Measurements from ENCODE around the gene PRR20A.
"Not testable (repeated sequence)": the region's sequence is repeated elsewhere in the genome, so short reads cannot be mapped to it uniquely, and the experiment has no call there.

The PRR20A gene

GRCh38 chr13:57136093-57136492, 4.6 kb upstream of the PRR20A start:
- H3K4me2 ChIP-seq (ENCODE audit: insufficient read depth, low read length, poor library complexity, severe bottlenecking): no peak overlapping the region
- no CpG with 5 or more reads among the region's 2 CpGs for WGBS, 2 donors (ENCODE audit: extremely low coverage in 2 of 2, insufficient read length in 2 of 2, insufficient replicate concordance in 1 of 2)
- H3K79me1 ChIP-seq (ENCODE audit: low read depth, low read length): no peaks in the 10 kb centered on the region
- no peak overlapping the region for H2BK120ac ChIP-seq (ENCODE audit: low read depth, low read length)
- H4K8ac ChIP-seq (ENCODE audit: low read depth, low read length): no peak overlapping the region
- no peak overlapping the region for H2BK12ac ChIP-seq (ENCODE audit: low read length)
- H4K91ac ChIP-seq (ENCODE audit: low read depth, low read length, poor library complexity): no peak overlapping the region
- H3K27ac ChIP-seq (replicated peaks; ENCODE audit: low read length): no peak overlapping the region
- H2BK5ac ChIP-seq (ENCODE audit: low read length): no peak overlapping the region
- DNase-seq (ENCODE audit: low spot score): no peak
- H3K18ac ChIP-seq (ENCODE audit: low read length): no peak overlapping the region
- no peak overlapping the region for H2AFZ ChIP-seq (ENCODE audit: low read length)
- H3K4me1 ChIP-seq (ENCODE audit: control insufficient read depth in 2 of 2, insufficient read depth in 1 of 2, low read depth in 1 of 2, low read length in 2 of 2): no peaks in the 10 kb centered on the region
- no peak overlapping the region for H3K4ac ChIP-seq (ENCODE audit: low read length)
- H3K14ac ChIP-seq (ENCODE audit: low read length): no peak overlapping the region
- H3K4me3 ChIP-seq (ENCODE audit: low read length in 2 of 2): no peak overlapping the region
- no peaks in the 10 kb centered on the region for H3K36me3 ChIP-seq (replicated peaks in 1 of 2; ENCODE audit: control insufficient read depth in 2 of 2, insufficient read depth in 2 of 2, low read length in 2 of 2)
- H2AK5ac ChIP-seq (ENCODE audit: low read depth, low read length): no peak overlapping the region
- no peaks in the 10 kb centered on the region for H3K27me3 ChIP-seq (ENCODE audit: control insufficient read depth in 3 of 3, insufficient read depth in 3 of 3, low read depth in 1 of 3, low read length in 3 of 3)
- no peaks in the 10 kb centered on the region for H3K9me3 ChIP-seq (replicated peaks in 1 of 2; ENCODE audit: control insufficient read depth in 2 of 2, insufficient read depth in 1 of 2, low read depth in 1 of 2, low read length in 2 of 2)
- no peak overlapping the region for H3K9ac ChIP-seq (ENCODE audit: low read depth, low read length, poor library complexity)
- H2BK15ac ChIP-seq (ENCODE audit: low read length): no peak overlapping the region
- no peak overlapping the region for H3K23ac ChIP-seq (ENCODE audit: low read depth, low read length, poor library complexity)

GRCh38 chr13:57137585-57137984, 3.1 kb upstream of the PRR20A start:
- no peaks in the 10 kb centered on the region for H3K36me3 ChIP-seq (replicated peaks in 1 of 2; ENCODE audit: control insufficient read depth in 2 of 2, insufficient read depth in 2 of 2, low read length in 2 of 2)
- H2BK5ac ChIP-seq (ENCODE audit: low read length): no peak overlapping the region
- H4K91ac ChIP-seq (ENCODE audit: low read depth, low read length, poor library complexity): no peak overlapping the region
- WGBS, 2 donors (ENCODE audit: extremely low coverage in 2 of 2, insufficient read length in 2 of 2, insufficient replicate concordance in 1 of 2): no CpG with 5 or more reads among the region's 4 CpGs
- H3K4ac ChIP-seq (ENCODE audit: low read length): no peak overlapping the region
- H3K18ac ChIP-seq (ENCODE audit: low read length): no peak overlapping the region
- H3K4me3 ChIP-seq (ENCODE audit: low read length in 2 of 2): no peak overlapping the region
- no peak overlapping the region for H2AK5ac ChIP-seq (ENCODE audit: low read depth, low read length)
- H2BK12ac ChIP-seq (ENCODE audit: low read length): no peak overlapping the region
- no peak overlapping the region for H3K23ac ChIP-seq (ENCODE audit: low read depth, low read length, poor library complexity)
- H3K14ac ChIP-seq (ENCODE audit: low read length): no peak overlapping the region
- H3K4me2 ChIP-seq (ENCODE audit: insufficient read depth, low read length, poor library complexity, severe bottlenecking): no peak overlapping the region
- no peaks in the 10 kb centered on the region for H3K27me3 ChIP-seq (ENCODE audit: control insufficient read depth in 3 of 3, insufficient read depth in 3 of 3, low read depth in 1 of 3, low read length in 3 of 3)
- no peak overlapping the region for H2AFZ ChIP-seq (ENCODE audit: low read length)
- H2BK15ac ChIP-seq (ENCODE audit: low read length): no peak overlapping the region
- no peak for DNase-seq (ENCODE audit: low spot score)
- no peaks in the 10 kb centered on the region for H3K79me1 ChIP-seq (ENCODE audit: low read depth, low read length)
- no peaks in the 10 kb centered on the region for H3K9me3 ChIP-seq (replicated peaks in 1 of 2; ENCODE audit: control insufficient read depth in 2 of 2, insufficient read depth in 1 of 2, low read depth in 1 of 2, low read length in 2 of 2)
- no peak overlapping the region for H3K9ac ChIP-seq (ENCODE audit: low read depth, low read length, poor library complexity)
- H2BK120ac ChIP-seq (ENCODE audit: low read depth, low read length): no peak overlapping the region
- H3K27ac ChIP-seq (replicated peaks; ENCODE audit: low read length): no peak overlapping the region
- no peaks in the 10 kb centered on the region for H3K4me1 ChIP-seq (ENCODE audit: control insufficient read depth in 2 of 2, insufficient read depth in 1 of 2, low read depth in 1 of 2, low read length in 2 of 2)
- H4K8ac ChIP-seq (ENCODE audit: low read depth, low read length): no peak overlapping the region

DNA sequence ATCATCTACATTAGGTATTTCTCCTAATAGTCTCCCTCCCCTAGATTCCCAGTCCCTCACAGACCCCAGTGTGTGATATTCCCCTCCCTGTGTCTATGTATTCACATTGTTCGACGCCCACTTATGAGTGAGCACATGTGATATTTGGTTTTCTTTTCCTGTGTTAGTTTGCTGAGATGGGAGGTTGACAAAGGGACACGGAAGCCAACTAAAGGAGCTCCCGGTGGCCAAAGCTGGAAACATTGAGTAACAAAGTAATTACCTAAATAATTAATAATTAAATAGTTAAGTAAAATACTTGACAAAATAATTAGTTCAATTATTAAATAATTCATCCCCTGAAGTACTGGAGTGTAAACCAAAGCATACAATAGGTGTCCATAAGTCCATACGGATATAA, 1.7 kb upstream of the PRR20A start:
- no peak overlapping the region for H3K23ac ChIP-seq (ENCODE audit: low read depth, low read length, poor library complexity)
- H3K14ac ChIP-seq (ENCODE audit: low read length): no peak overlapping the region

GRCh38 chr13:57139781-57140180, 937 bp upstream of the PRR20A start:
- not testable (repeated sequence) for H3K4me3 ChIP-seq (ENCODE audit: low read length in 2 of 2); H2BK12ac ChIP-seq (ENCODE audit: low read length); H2AK5ac ChIP-seq (ENCODE audit: low read depth, low read length); H3K4me2 ChIP-seq (ENCODE audit: insufficient read depth, low read length, poor library complexity, severe bottlenecking); H3K9me3 ChIP-seq (replicated peaks in 1 of 2; ENCODE audit: control insufficient read depth in 2 of 2, insufficient read depth in 1 of 2, low read depth in 1 of 2, low read length in 2 of 2); H3K36me3 ChIP-seq (replicated peaks in 1 of 2; ENCODE audit: control insufficient read depth in 2 of 2, insufficient read depth in 2 of 2, low read length in 2 of 2); H2AFZ ChIP-seq (ENCODE audit: low read length); H3K27me3 ChIP-seq (ENCODE audit: control insufficient read depth in 3 of 3, insufficient read depth in 3 of 3, low read depth in 1 of 3, low read length in 3 of 3); H3K4me1 ChIP-seq (ENCODE audit: control insufficient read depth in 2 of 2, insufficient read depth in 1 of 2, low read depth in 1 of 2, low read length in 2 of 2); DNase-seq (ENCODE audit: low spot score); H3K9ac ChIP-seq (ENCODE audit: low read depth, low read length, poor library complexity); H3K79me1 ChIP-seq (ENCODE audit: low read depth, low read length); H2BK5ac ChIP-seq (ENCODE audit: low read length); H3K23ac ChIP-seq (ENCODE audit: low read depth, low read length, poor library complexity); H4K8ac ChIP-seq (ENCODE audit: low read depth, low read length); H3K27ac ChIP-seq (replicated peaks; ENCODE audit: low read length); H2BK15ac ChIP-seq (ENCODE audit: low read length); H4K91ac ChIP-seq (ENCODE audit: low read depth, low read length, poor library complexity); H3K14ac ChIP-seq (ENCODE audit: low read length); H2BK120ac ChIP-seq (ENCODE audit: low read depth, low read length); H3K18ac ChIP-seq (ENCODE audit: low read length); H3K4ac ChIP-seq (ENCODE audit: low read length)
- no CpG with 5 or more reads among the region's 18 CpGs for WGBS, 2 donors (ENCODE audit: extremely low coverage in 2 of 2, insufficient read length in 2 of 2, insufficient replicate concordance in 1 of 2)

More for the DNA sequence above, 1.7 kb upstream of the PRR20A start:
- Histone ChIP-seq H3K4ac (ENCODE audit: low read length) (no peak overlapping the region), H3K9me3 (replicated peaks in 1 of 2; ENCODE audit: control insufficient read depth in 2 of 2, insufficient read depth in 1 of 2, low read depth in 1 of 2, low read length in 2 of 2) (no peaks in the 10 kb centered on the region), H3K4me1 (ENCODE audit: control insufficient read depth in 2 of 2, insufficient read depth in 1 of 2, low read depth in 1 of 2, low read length in 2 of 2) (no peaks in the 10 kb centered on the region), H3K9ac (ENCODE audit: low read depth, low read length, poor library complexity) (no peak overlapping the region), H3K4me3 (ENCODE audit: low read length in 2 of 2) (no peak overlapping the region), H4K91ac (ENCODE audit: low read depth, low read length, poor library complexity) (no peak overlapping the region), H3K27ac (replicated peaks; ENCODE audit: low read length) (no peak overlapping the region), H2BK120ac (ENCODE audit: low read depth, low read length) (no peak overlapping the region), H2BK5ac (ENCODE audit: low read length) (no peak overlapping the region), H3K36me3 (replicated peaks in 1 of 2; ENCODE audit: control insufficient read depth in 2 of 2, insufficient read depth in 2 of 2, low read length in 2 of 2) (no peaks in the 10 kb centered on the region), H3K18ac (ENCODE audit: low read length) (no peak overlapping the region), H2BK12ac (ENCODE audit: low read length) (no peak overlapping the region), H3K4me2 (ENCODE audit: insufficient read depth, low read length, poor library complexity, severe bottlenecking) (no peak overlapping the region), H2AFZ (ENCODE audit: low read length) (no peak overlapping the region), H4K8ac (ENCODE audit: low read depth, low read length) (no peak overlapping the region), H2AK5ac (ENCODE audit: low read depth, low read length) (no peak overlapping the region), H3K27me3 (ENCODE audit: control insufficient read depth in 3 of 3, insufficient read depth in 3 of 3, low read depth in 1 of 3, low read length in 3 of 3) (no peaks in the 10 kb centered on the region), H3K79me1 (ENCODE audit: low read depth, low read length) (no peaks in the 10 kb centered on the region), H2BK15ac (ENCODE audit: low read length) (no peak overlapping the region)
- no peak for DNase-seq (ENCODE audit: low spot score)
- WGBS, 2 donors (ENCODE audit: extremely low coverage in 2 of 2, insufficient read length in 2 of 2, insufficient replicate concordance in 1 of 2): no CpG with 5 or more reads among the region's 5 CpGs

Data from neuronal stem cell (in vitro differentiated cells).